H9 (cell line): ENCODE results near the gene NME4. TPM values are rescaled to one million over a fixed set of nuclear protein-coding genes. Genes with fewer than 3 reads are reported as not detected.
A peak's percentile ranks its signal among the peaks of the same experiment; 100 is the strongest.

Source experiments
- DNase-seq: peaks from one replicate; pipeline ENCODE4 v3.0.0-alpha.2; 2017
- H2AFZ ChIP-seq: one replicate; pipeline ENCODE4 v1.6.1; 2013; ENCODE audit warnings: mild to moderate bottlenecking, low read length, control low read depth, moderate library complexity
- H2AK5ac ChIP-seq: 2 replicates; pipeline ENCODE4 v1.6.1; 2013; ENCODE audit warnings: low read length, control low read depth, mixed read lengths; ENCODE audit not compliant: insufficient read length
- H2BK120ac ChIP-seq: one replicate; pipeline ENCODE4 v1.6.1; 2013; ENCODE audit warnings: low read depth, mild to moderate bottlenecking, low read length, control low read depth, inconsistent platforms; ENCODE audit not compliant: poor library complexity, severe bottlenecking
- H2BK12ac ChIP-seq: 2 replicates; pipeline ENCODE4 v1.6.1; 2013; ENCODE audit warnings: low read length, control low read depth, mixed read lengths, low read depth; ENCODE audit not compliant: insufficient read length
- H2BK15ac ChIP-seq: 2 replicates; pipeline ENCODE4 v1.6.1; 2013; ENCODE audit warnings: low read depth, low read length, control low read depth
- H2BK20ac ChIP-seq: one replicate; pipeline ENCODE4 v1.6.1; 2013; ENCODE audit warnings: low read depth, mild to moderate bottlenecking, low read length, control low read depth, inconsistent platforms; ENCODE audit not compliant: poor library complexity, severe bottlenecking
- H2BK5ac ChIP-seq: 2 replicates; pipeline ENCODE4 v1.6.1; 2013; ENCODE audit warnings: low read length, control low read depth, mixed read lengths; ENCODE audit not compliant: insufficient read length
- H3K14ac ChIP-seq: 2 replicates; pipeline ENCODE4 v1.6.1; 2013; ENCODE audit warnings: low read length, control low read depth; ENCODE audit not compliant: insufficient read depth
- H3K18ac ChIP-seq: 2 replicates; pipeline ENCODE4 v1.6.1; 2013; ENCODE audit warnings: low read depth, mild to moderate bottlenecking, mixed read lengths, low read length, control low read depth; ENCODE audit not compliant: insufficient read length
- H3K23ac ChIP-seq: 2 replicates; pipeline ENCODE4 v1.6.1; 2013; ENCODE audit warnings: low read length, control low read depth, mixed read lengths, low read depth; ENCODE audit not compliant: insufficient read length
- H3K23me2 ChIP-seq: 2 replicates; pipeline ENCODE4 v1.6.1; 2013; ENCODE audit warnings: low read depth, mild to moderate bottlenecking, mixed read lengths, low read length, control low read depth; ENCODE audit not compliant: insufficient read length, poor library complexity, severe bottlenecking
- H3K27ac ChIP-seq: 2 replicates; pipeline ENCODE4 v1.5.1; 2013; ENCODE audit warnings: low read length, control low read depth, mixed read lengths, low read depth; ENCODE audit not compliant: insufficient read length
- H3K27me3 ChIP-seq: 2 replicates; pipeline ENCODE4 v1.6.1; 2013; ENCODE audit warnings: low read length, control low read depth, inconsistent platforms; ENCODE audit not compliant: insufficient read depth
- H3K4ac ChIP-seq: 2 replicates; pipeline ENCODE4 v1.6.1; 2013; ENCODE audit warnings: low read depth, mild to moderate bottlenecking, control low read depth, inconsistent platforms, low read length, moderate library complexity
- H3K4me1 ChIP-seq: 2 replicates; pipeline ENCODE4 v1.6.1; 2013; ENCODE audit warnings: low read length, control low read depth, inconsistent platforms; ENCODE audit not compliant: insufficient read depth
- H3K4me2 ChIP-seq: 2 replicates; pipeline ENCODE4 v1.6.1; 2013; ENCODE audit warnings: low read length, control low read depth, mixed read lengths; ENCODE audit not compliant: insufficient read length, insufficient read depth
- H3K56ac ChIP-seq: 2 replicates; pipeline ENCODE4 v1.6.1; 2013; ENCODE audit warnings: low read depth, mild to moderate bottlenecking, mixed read lengths, low read length, control low read depth; ENCODE audit not compliant: insufficient read length
- H3K79me1 ChIP-seq: 2 replicates; pipeline ENCODE4 v1.6.1; 2013; ENCODE audit warnings: low read depth, mild to moderate bottlenecking, moderate library complexity, low read length, control low read depth, inconsistent platforms; ENCODE audit not compliant: insufficient read depth, poor library complexity, severe bottlenecking
- H3K79me2 ChIP-seq: 2 replicates; pipeline ENCODE4 v1.6.1; 2013; ENCODE audit warnings: low read length, control low read depth, inconsistent platforms; ENCODE audit not compliant: insufficient read depth
- H3K9ac ChIP-seq: 2 replicates; pipeline ENCODE4 v1.6.1; 2013; ENCODE audit warnings: low read length, control low read depth, mixed read lengths; ENCODE audit not compliant: insufficient read length; ENCODE audit errors: extremely low read depth
- H3K9me3 ChIP-seq: one replicate; pipeline ENCODE4 v1.6.1; 2013; ENCODE audit warnings: low read depth, low read length, inconsistent platforms; ENCODE audit not compliant: control insufficient read depth
- H3T11ph ChIP-seq: one replicate; pipeline ENCODE4 v1.6.1; 2013; ENCODE audit warnings: mild to moderate bottlenecking, low read length, control low read depth, inconsistent platforms
- H4K20me1 ChIP-seq: one replicate; pipeline ENCODE4 v1.6.1; 2013; ENCODE audit not compliant: control insufficient read depth, insufficient read length, insufficient read depth
- H4K5ac ChIP-seq: 2 replicates; pipeline ENCODE4 v1.6.1; 2013; ENCODE audit warnings: low read depth, mild to moderate bottlenecking, mixed read lengths, low read length, control low read depth; ENCODE audit not compliant: insufficient read length
- H4K8ac ChIP-seq: replicated peaks from 2 replicates; pipeline ENCODE4 v1.6.1; 2013; ENCODE audit warnings: low read length, control low read depth, mixed read lengths, low read depth; ENCODE audit not compliant: insufficient read length
- H4K91ac ChIP-seq: 2 replicates; pipeline ENCODE4 v1.6.1; 2013; ENCODE audit warnings: low read depth, mild to moderate bottlenecking, moderate library complexity, mixed read lengths, low read length, control low read depth; ENCODE audit not compliant: insufficient read length
- H3K27ac Mint-ChIP-seq, 3 experiments: 2 replicates in 2 of 3; 3 replicates in 1 of 3; pipeline ENCODE4 v1.8.0; 2020 to 2021; ENCODE audit warnings: mixed read lengths in 3 of 3, mild to moderate bottlenecking in 1 of 3, moderate library complexity in 1 of 3
- H3K27me3 Mint-ChIP-seq: 2 replicates; pipeline ENCODE4 v1.8.0; 2021; ENCODE audit warnings: low read depth, mild to moderate bottlenecking, moderate library complexity, mixed read lengths
- H3K36me3 Mint-ChIP-seq, 3 experiments: 2 replicates in 2 of 3; 3 replicates in 1 of 3; pipeline ENCODE4 v1.8.0; 2020 to 2021; ENCODE audit warnings: low read depth in 3 of 3, mixed read lengths in 3 of 3; ENCODE audit not compliant: insufficient read depth in 1 of 3
- H3K4me1 Mint-ChIP-seq, 2 experiments: 2 replicates each; pipeline ENCODE4 v1.8.0; 2020; ENCODE audit warnings: mixed read lengths in 2 of 2
- H3K4me3 Mint-ChIP-seq, 2 experiments: 2 replicates in 1 of 2; 3 replicates in 1 of 2; pipeline ENCODE4 v1.8.0; 2020 to 2021; ENCODE audit warnings: mild to moderate bottlenecking in 2 of 2, mixed read lengths in 2 of 2, moderate library complexity in 1 of 2
- H3K9me3 Mint-ChIP-seq, 2 experiments: 2 replicates in 1 of 2; 3 replicates in 1 of 2; pipeline ENCODE4 v1.8.0; 2020; ENCODE audit warnings: mild to moderate bottlenecking in 2 of 2, mixed read lengths in 2 of 2, moderate library complexity in 1 of 2
- WGBS: extraction: QIAGEN DNeasy Blood & Tissue Kit; methylation state at CpG from one replicate; pipeline ENCODE4 v1.1.7; 2013; ENCODE audit warnings: missing lambda C conversion rate, low lambda C conversion rate, mixed read lengths; ENCODE audit not compliant: insufficient read length; ENCODE audit errors: extremely low coverage; 5-methylcytosine and 5-hydroxymethylcytosine counted together
- total RNA-seq: library from RNA; stranded (reverse); gene quantifications from 2 replicates; pipeline ENCODE4 v1.2.1, GENCODE V29; 2021
- TF ChIP-seq, protein P1 (sequence below): fragments of 200-600 bp; sonication (generic); conservative IDR thresholded peaks from 3 replicates; pipeline ENCODE4 v1.8.0; 2021; ENCODE audit warnings: antibody characterized with exemption, mild to moderate bottlenecking

Gene NME4
- total RNA-seq, 1 experiment from 2014 or later: 320 TPM

DNA sequence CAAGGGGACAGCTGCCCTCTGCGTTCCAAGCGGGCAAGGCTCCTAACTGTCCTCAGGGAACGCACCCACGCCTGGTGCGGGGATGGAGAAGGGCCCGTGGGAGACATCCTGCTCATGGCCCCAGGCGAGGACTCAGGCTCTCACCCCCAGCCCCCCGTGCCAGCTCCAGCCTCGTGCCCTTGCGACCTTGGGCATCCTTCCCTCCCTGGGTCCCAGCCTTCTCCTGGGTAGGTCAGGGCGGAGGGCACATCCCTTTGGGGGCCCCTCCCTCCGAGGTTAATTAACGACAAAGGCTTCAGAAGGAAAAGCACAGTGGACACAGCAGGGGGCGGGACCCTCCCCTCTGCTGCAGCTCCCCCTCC is 18.2 kb upstream of the NME4 start:
- no CpG with 5 or more reads among the region's 14 CpGs for WGBS
- Histone ChIP-seq H2AFZ (no peak overlapping the region), H4K5ac (no peak overlapping the region), H4K91ac (no peak overlapping the region), H3K14ac (no peak overlapping the region), H3K27me3 (no peaks in the 10 kb centered on the region), H2AK5ac (no peak overlapping the region), H2BK120ac (no peak overlapping the region), H4K20me1 (no peaks in the 10 kb centered on the region), H3K18ac (no peak overlapping the region), H3T11ph (no peak overlapping the region), H3K9me3 (no peaks in the 10 kb centered on the region), H3K9ac (no peak overlapping the region), H3K79me2 (no peaks in the 10 kb centered on the region; the same call in 1 of the 2 replicates), H3K4me2 (no peak overlapping the region), H3K79me1 (no peaks in the 10 kb centered on the region), H3K4ac (no peak overlapping the region), H2BK5ac (no peak overlapping the region), H2BK20ac (no peak overlapping the region), H3K4me1 (no peaks in the 10 kb centered on the region), H4K8ac (no peak overlapping the region), H3K23me2 (peaks cover 9% of the 10 kb centered on the region), H3K56ac (no peak overlapping the region), H2BK15ac (no peak overlapping the region), H3K23ac (no peak overlapping the region), H3K27ac (no peak overlapping the region), H2BK12ac (no peak overlapping the region)
- Mint-ChIP-seq H3K4me3 (peak overlapping the region; percentile 44 to 81; a peak in 3 of 5 replicates), H3K27me3 (peaks cover 3% of the 10 kb centered on the region; the same call in 1 of the 2 replicates), H3K9me3 (no peaks in the 10 kb centered on the region), H3K4me1 (peaks cover 14 to 35% of the 10 kb centered on the region in 2 experiments), H3K27ac (peak overlapping the region in 1 of 3 experiments; percentile 48; a peak in 1 of 7 replicates), H3K36me3 (peaks cover 0 to 29% (median 10%) of the 10 kb centered on the region in 3 experiments; a peak in 6 of 7 replicates)
- no peak for DNase-seq
- TF ChIP-seq, protein P1, sequence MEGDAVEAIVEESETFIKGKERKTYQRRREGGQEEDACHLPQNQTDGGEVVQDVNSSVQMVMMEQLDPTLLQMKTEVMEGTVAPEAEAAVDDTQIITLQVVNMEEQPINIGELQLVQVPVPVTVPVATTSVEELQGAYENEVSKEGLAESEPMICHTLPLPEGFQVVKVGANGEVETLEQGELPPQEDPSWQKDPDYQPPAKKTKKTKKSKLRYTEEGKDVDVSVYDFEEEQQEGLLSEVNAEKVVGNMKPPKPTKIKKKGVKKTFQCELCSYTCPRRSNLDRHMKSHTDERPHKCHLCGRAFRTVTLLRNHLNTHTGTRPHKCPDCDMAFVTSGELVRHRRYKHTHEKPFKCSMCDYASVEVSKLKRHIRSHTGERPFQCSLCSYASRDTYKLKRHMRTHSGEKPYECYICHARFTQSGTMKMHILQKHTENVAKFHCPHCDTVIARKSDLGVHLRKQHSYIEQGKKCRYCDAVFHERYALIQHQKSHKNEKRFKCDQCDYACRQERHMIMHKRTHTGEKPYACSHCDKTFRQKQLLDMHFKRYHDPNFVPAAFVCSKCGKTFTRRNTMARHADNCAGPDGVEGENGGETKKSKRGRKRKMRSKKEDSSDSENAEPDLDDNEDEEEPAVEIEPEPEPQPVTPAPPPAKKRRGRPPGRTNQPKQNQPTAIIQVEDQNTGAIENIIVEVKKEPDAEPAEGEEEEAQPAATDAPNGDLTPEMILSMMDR: no peak
